ENCODE results near the gene POLR3F. TPM values are rescaled to one million over a fixed set of nuclear protein-coding genes. Genes with fewer than 3 reads are reported as not detected.
"Not testable (repeated sequence)": the region's sequence is repeated elsewhere in the genome, so short reads cannot be mapped to it uniquely, and the experiment has no call there.

Gene POLR3F
- total RNA-seq, 1 donor from 2014 or later = 9.7 TPM

GRCh38 chr20:18504479-18505060, 37.4 kb downstream of the POLR3F start:
- DNase-seq (ENCODE audit: low spot score) = peak; percentile 43

GRCh38 chr20:18506744-18507143, 39.6 kb downstream of the POLR3F start:
- DNase-seq (ENCODE audit: low spot score) = no peak

GRCh38 chr20:18507218-18508191, 40.3 kb downstream of the POLR3F start, which contains the start of gene SEC23B:
SEC23B (plus strand) TSS chr20:18507940; CDS start chr20:18510836, 2,896 bp downstream.
- peak; percentile 97 for DNase-seq (ENCODE audit: low spot score)

- no peak for DNase-seq (ENCODE audit: low spot score)
These were observed 44.4 kb downstream of the POLR3F start for GRCh38 chr20:18511571-18511970.

- no peak for DNase-seq (ENCODE audit: low spot score)
These were observed 46.0 kb downstream of the POLR3F start for GRCh38 chr20:18513208-18513607.

GRCh38 chr20:18514127-18514526, 46.9 kb downstream of the POLR3F start:
- DNase-seq (ENCODE audit: low spot score) = no peak

GRCh38 chr20:18515973-18516372, 48.8 kb downstream of the POLR3F start:
- DNase-seq (ENCODE audit: low spot score) = no peak

- not testable (repeated sequence) for DNase-seq (ENCODE audit: low spot score)
These were observed 54.9 kb downstream of the POLR3F start for GRCh38 chr20:18522066-18522465.

- no peak for DNase-seq (ENCODE audit: low spot score)
These were observed 55.9 kb downstream of the POLR3F start for GRCh38 chr20:18523066-18523465.

GRCh38 chr20:18524646-18525045, 57.5 kb downstream of the POLR3F start:
- DNase-seq (ENCODE audit: low spot score) = no peak

- DNase-seq (ENCODE audit: low spot score) = not testable (repeated sequence)
These were observed 59.6 kb downstream of the POLR3F start for GRCh38 chr20:18526761-18527160.

- DNase-seq (ENCODE audit: low spot score) = no peak
These were observed 60.1 kb downstream of the POLR3F start for GRCh38 chr20:18527339-18527738.

GRCh38 chr20:18527836-18528235, 60.6 kb downstream of the POLR3F start:
- DNase-seq (ENCODE audit: low spot score) = no peak

- no peak for DNase-seq (ENCODE audit: low spot score)
These were observed 61.9 kb downstream of the POLR3F start for GRCh38 chr20:18529041-18529440.

GRCh38 chr20:18532626-18533025, 65.4 kb downstream of the POLR3F start:
- DNase-seq (ENCODE audit: low spot score) = no peak

- no peak for DNase-seq (ENCODE audit: low spot score)
These were observed 66.3 kb downstream of the POLR3F start for GRCh38 chr20:18533491-18533890.

GRCh38 chr20:18533978-18534644, 66.9 kb downstream of the POLR3F start:
- DNase-seq (ENCODE audit: low spot score) = no peak

Other genes with a start within 250 kb of the POLR3F start
- 17.3 TPM for gene ZNF133, start 178.9 kb upstream of the POLR3F start, total RNA-seq
- gene DZANK1, start 360 bp upstream of the POLR3F start, total RNA-seq = 7.1 TPM
- gene RBBP9, start 29.8 kb downstream of the POLR3F start, total RNA-seq = 10.7 TPM
- 63.2 TPM for gene SEC23B, start 40.5 kb downstream of the POLR3F start, total RNA-seq
- 59.4 TPM for gene SMIM26, start 100.0 kb downstream of the POLR3F start, total RNA-seq
- gene DTD1, start 120.7 kb downstream of the POLR3F start, total RNA-seq = 30.6 TPM